HCT116 (cell line): ENCODE measurements around the gene TMEM181.

Source experiments
- POLR2A ChIP-seq: IDR thresholded peaks from 2 replicates; pipeline ENCODE4 v1.7.0; 2011; ENCODE audit warnings: borderline replicate concordance; ENCODE audit not compliant: insufficient read depth, insufficient read length; ENCODE audit errors: extremely low read depth
- ZNF274 ChIP-seq: fragments of 200-500 bp; sonication (Bioruptor generic); IDR thresholded peaks from 2 replicates; pipeline ENCODE4 v1.6.1; 2014; ENCODE audit warnings: mild to moderate bottlenecking, low read depth, low read length, inconsistent platforms
- TF ChIP-seq, protein P1 (sequence below), 3 experiments: fragments of 200-600 bp in 1 of 3; sonication (generic) in 1 of 3; IDR thresholded peaks in 2 of 3; conservative IDR thresholded peaks in 1 of 3; 2 replicates each; pipeline ENCODE4 v1.5.1; 2012 to 2017; ENCODE audit warnings: low read depth in 2 of 3, low read length in 2 of 3, antibody characterized with exemption in 1 of 3, borderline replicate concordance in 1 of 3, control low read depth in 1 of 3, mild to moderate bottlenecking in 1 of 3, mixed read lengths in 1 of 3, mixed run types in 1 of 3, moderate library complexity in 1 of 3; ENCODE audit not compliant: insufficient read depth in 1 of 3
- TF ChIP-seq, protein P2 (sequence below): IDR thresholded peaks from 2 replicates; pipeline ENCODE4 v1.6.1; 2012
- TF ChIP-seq, protein P3 (sequence below): IDR thresholded peaks from 2 replicates; pipeline ENCODE4 v1.6.1; 2012
- TF ChIP-seq, protein P4 (sequence below): IDR thresholded peaks from 2 replicates; pipeline ENCODE4 v1.6.1; 2012; ENCODE audit warnings: low read depth

DNA sequence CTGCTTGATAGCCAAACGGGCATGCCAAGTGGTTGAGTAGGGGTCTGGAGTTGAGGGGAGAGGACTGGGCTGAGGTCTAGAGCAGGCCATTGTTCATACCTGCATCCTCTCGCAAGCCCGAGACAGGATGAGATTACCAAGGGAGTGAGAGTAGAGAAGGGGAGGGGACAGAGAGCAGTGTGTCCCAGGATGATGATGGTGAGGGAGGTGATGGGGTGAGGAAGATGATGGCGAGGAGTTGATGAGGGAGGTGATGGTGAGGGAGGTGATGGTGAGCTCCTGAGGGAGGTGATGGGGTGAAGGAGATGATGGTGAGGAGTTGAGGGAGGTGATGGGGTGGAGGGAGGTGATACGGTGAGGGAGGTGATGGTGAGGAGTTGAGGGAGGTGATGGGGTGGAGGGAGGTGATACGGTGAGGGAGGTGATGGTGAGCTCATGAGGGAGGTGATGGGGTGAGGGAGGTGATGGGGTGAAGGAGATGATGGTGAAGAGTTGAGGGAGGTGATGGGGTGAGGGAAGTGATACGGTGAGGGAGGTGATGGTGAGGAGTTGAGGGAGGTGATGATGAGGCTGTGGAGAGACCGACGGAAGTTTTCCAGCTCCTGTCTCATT lies 6.4 kb downstream of the TMEM181 start:
- TF ChIP-seq, protein P1, sequence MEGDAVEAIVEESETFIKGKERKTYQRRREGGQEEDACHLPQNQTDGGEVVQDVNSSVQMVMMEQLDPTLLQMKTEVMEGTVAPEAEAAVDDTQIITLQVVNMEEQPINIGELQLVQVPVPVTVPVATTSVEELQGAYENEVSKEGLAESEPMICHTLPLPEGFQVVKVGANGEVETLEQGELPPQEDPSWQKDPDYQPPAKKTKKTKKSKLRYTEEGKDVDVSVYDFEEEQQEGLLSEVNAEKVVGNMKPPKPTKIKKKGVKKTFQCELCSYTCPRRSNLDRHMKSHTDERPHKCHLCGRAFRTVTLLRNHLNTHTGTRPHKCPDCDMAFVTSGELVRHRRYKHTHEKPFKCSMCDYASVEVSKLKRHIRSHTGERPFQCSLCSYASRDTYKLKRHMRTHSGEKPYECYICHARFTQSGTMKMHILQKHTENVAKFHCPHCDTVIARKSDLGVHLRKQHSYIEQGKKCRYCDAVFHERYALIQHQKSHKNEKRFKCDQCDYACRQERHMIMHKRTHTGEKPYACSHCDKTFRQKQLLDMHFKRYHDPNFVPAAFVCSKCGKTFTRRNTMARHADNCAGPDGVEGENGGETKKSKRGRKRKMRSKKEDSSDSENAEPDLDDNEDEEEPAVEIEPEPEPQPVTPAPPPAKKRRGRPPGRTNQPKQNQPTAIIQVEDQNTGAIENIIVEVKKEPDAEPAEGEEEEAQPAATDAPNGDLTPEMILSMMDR (IDR thresholded peaks at IDR 0.05 in 2 of 3, conservative IDR thresholded peaks at IDR 0.05 in 1 of 3; ENCODE audit: borderline replicate concordance in 1 of 3, insufficient read depth in 1 of 3, low read depth in 2 of 3, low read length in 2 of 3): no peak
- TF ChIP-seq, protein P2, sequence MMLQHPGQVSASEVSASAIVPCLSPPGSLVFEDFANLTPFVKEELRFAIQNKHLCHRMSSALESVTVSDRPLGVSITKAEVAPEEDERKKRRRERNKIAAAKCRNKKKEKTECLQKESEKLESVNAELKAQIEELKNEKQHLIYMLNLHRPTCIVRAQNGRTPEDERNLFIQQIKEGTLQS: no peak
- TF ChIP-seq, protein P3, sequence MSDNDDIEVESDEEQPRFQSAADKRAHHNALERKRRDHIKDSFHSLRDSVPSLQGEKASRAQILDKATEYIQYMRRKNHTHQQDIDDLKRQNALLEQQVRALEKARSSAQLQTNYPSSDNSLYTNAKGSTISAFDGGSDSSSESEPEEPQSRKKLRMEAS: no peak
- TF ChIP-seq, protein P4, sequence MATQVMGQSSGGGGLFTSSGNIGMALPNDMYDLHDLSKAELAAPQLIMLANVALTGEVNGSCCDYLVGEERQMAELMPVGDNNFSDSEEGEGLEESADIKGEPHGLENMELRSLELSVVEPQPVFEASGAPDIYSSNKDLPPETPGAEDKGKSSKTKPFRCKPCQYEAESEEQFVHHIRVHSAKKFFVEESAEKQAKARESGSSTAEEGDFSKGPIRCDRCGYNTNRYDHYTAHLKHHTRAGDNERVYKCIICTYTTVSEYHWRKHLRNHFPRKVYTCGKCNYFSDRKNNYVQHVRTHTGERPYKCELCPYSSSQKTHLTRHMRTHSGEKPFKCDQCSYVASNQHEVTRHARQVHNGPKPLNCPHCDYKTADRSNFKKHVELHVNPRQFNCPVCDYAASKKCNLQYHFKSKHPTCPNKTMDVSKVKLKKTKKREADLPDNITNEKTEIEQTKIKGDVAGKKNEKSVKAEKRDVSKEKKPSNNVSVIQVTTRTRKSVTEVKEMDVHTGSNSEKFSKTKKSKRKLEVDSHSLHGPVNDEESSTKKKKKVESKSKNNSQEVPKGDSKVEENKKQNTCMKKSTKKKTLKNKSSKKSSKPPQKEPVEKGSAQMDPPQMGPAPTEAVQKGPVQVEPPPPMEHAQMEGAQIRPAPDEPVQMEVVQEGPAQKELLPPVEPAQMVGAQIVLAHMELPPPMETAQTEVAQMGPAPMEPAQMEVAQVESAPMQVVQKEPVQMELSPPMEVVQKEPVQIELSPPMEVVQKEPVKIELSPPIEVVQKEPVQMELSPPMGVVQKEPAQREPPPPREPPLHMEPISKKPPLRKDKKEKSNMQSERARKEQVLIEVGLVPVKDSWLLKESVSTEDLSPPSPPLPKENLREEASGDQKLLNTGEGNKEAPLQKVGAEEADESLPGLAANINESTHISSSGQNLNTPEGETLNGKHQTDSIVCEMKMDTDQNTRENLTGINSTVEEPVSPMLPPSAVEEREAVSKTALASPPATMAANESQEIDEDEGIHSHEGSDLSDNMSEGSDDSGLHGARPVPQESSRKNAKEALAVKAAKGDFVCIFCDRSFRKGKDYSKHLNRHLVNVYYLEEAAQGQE: no peak
- TF ChIP-seq POLR2A: no peak
- TF ChIP-seq ZNF274: no peak
